ENCODE measurements around the gene ZC3H18. TPM values are rescaled to one million over a fixed set of nuclear protein-coding genes. Genes with fewer than 3 reads are reported as not detected.

ZC3H18 gene
- total RNA-seq, 3 donors from 2014 or later = 12.5 to 14.9 (median 13.3) TPM

- no peak for TF ChIP-seq CTCF (IDR thresholded peaks at IDR 0.05)
- TF ChIP-seq POLR2AphosphoS5 (IDR thresholded peaks at IDR 0.05) = no peak
- TF ChIP-seq POLR2A (IDR thresholded peaks at IDR 0.05) = no peak
- no peak for DNase-seq (ENCODE audit: low spot score in 2 of 2)
- peak overlapping the region; percentile 84 to 86 (median 86) for H3K4me3 ChIP-seq
- no peaks in the 10 kb centered on the region for H3K36me3 ChIP-seq
- H3K27ac ChIP-seq = peak overlapping the region; percentile 48 to 71
- peaks cover 3% of the 10 kb centered on the region in 2 donors for H3K4me1 ChIP-seq
- intact Hi-C loops (cut with DNase I; ENCODE audit: low total_unique reads) = no loop called here
- no peaks in the 10 kb centered on the region for H3K27me3 ChIP-seq
- no peaks in the 10 kb centered on the region for H3K9me3 ChIP-seq
Observed at GRCh38 chr16:88649924-88650748, 79.9 kb downstream of the ZC3H18 start.

GRCh38 chr16:88650749-88651275 lies 80.6 kb downstream of the ZC3H18 start, which contains the start of gene CYBA:
TSS of gene CYBA (minus strand) at chr16:88651053. CDS start at chr16:88651013, 40 bp downstream.
- no peaks in the 10 kb centered on the region for H3K36me3 ChIP-seq
- DNase-seq (ENCODE audit: low spot score in 2 of 2) = peak in 1 of 2 donors; percentile 49
- peaks cover 3% of the 10 kb centered on the region in 2 donors for H3K4me1 ChIP-seq
- intact Hi-C loops (cut with DNase I; ENCODE audit: low total_unique reads) = no loop called here
- H3K9me3 ChIP-seq = no peaks in the 10 kb centered on the region
- no peaks in the 10 kb centered on the region for H3K27me3 ChIP-seq
- peak within 1 kb of the TSS; percentile 84 to 86 (median 86) for H3K4me3 ChIP-seq
- TF ChIP-seq POLR2A (IDR thresholded peaks at IDR 0.05) (no peak), POLR2AphosphoS5 (IDR thresholded peaks at IDR 0.05) (no peak), CTCF (IDR thresholded peaks at IDR 0.05) (no peak)
- peak within 1 kb of the TSS; percentile 48 to 71 for H3K27ac ChIP-seq

- DNase-seq (ENCODE audit: low spot score in 2 of 2) = peak in 1 of 2 donors; percentile 41
- H3K4me1 ChIP-seq = peaks cover 3% of the 10 kb centered on the region in 2 donors
- H3K9me3 ChIP-seq = no peaks in the 10 kb centered on the region
- H3K36me3 ChIP-seq = no peaks in the 10 kb centered on the region
- intact Hi-C loops (cut with DNase I; ENCODE audit: low total_unique reads) = no loop called here
- H3K4me3 ChIP-seq = peak overlapping the region; percentile 84 to 86 (median 86)
- TF ChIP-seq POLR2AphosphoS5 (IDR thresholded peaks at IDR 0.05) = peak in 1 of 3 donors; percentile 11
- no peak for TF ChIP-seq CTCF (IDR thresholded peaks at IDR 0.05)
- peak overlapping the region; percentile 48 to 71 for H3K27ac ChIP-seq
- no peaks in the 10 kb centered on the region for H3K27me3 ChIP-seq
Observed at GRCh38 chr16:88651276-88651988, 81.2 kb downstream of the ZC3H18 start.

- intact Hi-C loops (cut with DNase I; ENCODE audit: low total_unique reads) = no loop called here
- TF ChIP-seq CTCF (IDR thresholded peaks at IDR 0.05) (no peak), POLR2A (IDR thresholded peaks at IDR 0.05) (no peak), POLR2AphosphoS5 (IDR thresholded peaks at IDR 0.05) (no peak)
- Histone ChIP-seq H3K4me3 (no peak overlapping the region), H3K4me1 (peaks cover 3% of the 10 kb centered on the region in 2 donors), H3K36me3 (no peaks in the 10 kb centered on the region), H3K9me3 (no peaks in the 10 kb centered on the region), H3K27ac (peak overlapping the region; percentile 48 to 71), H3K27me3 (no peaks in the 10 kb centered on the region)
- no peak for DNase-seq (ENCODE audit: low spot score in 2 of 2)
Observed at GRCh38 chr16:88651989-88652761, 82.0 kb downstream of the ZC3H18 start.

Data from breast epithelium (tissue), 4 donors.